ENCODE data around the gene AKT3.

AKT3 gene

GRCh38 chr1:243507001-243507671 is 342.9 kb downstream of the AKT3 start:
- no peak for DNase-seq (ENCODE audit: low spot score)

- DNase-seq (ENCODE audit: low spot score) = no peak
Observed at GRCh38 chr1:243505986-243506689, 343.9 kb downstream of the AKT3 start.

- no peak for DNase-seq (ENCODE audit: low spot score)
Observed at GRCh38 chr1:243503155-243503554, 346.9 kb downstream of the AKT3 start.

- DNase-seq (ENCODE audit: low spot score) = no peak
Observed at GRCh38 chr1:243501002-243501401, 349.0 kb downstream of the AKT3 start.

DNA sequence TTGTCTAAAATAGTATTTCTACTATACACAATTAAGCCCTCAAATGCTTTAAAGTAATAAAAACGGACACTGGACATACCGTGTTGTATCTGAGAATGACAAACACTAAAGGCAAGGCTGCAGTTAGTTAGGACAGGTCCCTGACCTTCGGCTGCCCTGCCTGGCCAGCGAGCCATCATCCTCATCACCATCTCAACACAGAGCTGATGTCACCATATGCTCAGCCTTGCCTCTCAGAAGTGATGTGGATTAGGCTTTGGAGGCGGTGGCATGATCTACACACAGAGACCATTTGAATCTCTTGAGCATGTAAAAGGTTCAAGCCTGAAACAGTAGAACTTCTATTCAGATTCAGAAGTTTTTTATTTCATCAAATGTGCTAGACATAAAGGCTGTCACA is 349.5 kb downstream of the AKT3 start:
- no peak for DNase-seq (ENCODE audit: low spot score)

DNA sequence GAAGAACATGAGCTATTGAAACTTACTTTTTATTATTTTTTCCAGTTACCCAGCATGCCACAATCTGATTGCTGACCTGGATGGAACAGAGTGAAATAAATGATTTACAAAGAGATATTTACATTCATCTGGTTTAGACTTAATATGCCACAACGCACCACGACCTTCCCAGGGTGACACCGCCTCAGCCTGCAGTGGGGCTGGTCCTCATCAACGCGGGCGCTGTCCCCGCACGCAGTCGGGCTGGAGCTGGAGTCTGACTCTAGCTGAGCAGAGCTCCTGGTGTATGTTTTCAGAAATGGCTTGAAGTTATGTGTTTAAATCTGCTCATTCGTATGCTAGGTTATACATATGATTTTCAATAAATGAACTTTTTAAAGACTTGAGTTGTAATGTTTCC is 350.3 kb downstream of the AKT3 start:
- DNase-seq (ENCODE audit: low spot score) = no peak

GRCh38 chr1:243499248-243499647 is 350.8 kb downstream of the AKT3 start:
- no peak for DNase-seq (ENCODE audit: low spot score)

DNA sequence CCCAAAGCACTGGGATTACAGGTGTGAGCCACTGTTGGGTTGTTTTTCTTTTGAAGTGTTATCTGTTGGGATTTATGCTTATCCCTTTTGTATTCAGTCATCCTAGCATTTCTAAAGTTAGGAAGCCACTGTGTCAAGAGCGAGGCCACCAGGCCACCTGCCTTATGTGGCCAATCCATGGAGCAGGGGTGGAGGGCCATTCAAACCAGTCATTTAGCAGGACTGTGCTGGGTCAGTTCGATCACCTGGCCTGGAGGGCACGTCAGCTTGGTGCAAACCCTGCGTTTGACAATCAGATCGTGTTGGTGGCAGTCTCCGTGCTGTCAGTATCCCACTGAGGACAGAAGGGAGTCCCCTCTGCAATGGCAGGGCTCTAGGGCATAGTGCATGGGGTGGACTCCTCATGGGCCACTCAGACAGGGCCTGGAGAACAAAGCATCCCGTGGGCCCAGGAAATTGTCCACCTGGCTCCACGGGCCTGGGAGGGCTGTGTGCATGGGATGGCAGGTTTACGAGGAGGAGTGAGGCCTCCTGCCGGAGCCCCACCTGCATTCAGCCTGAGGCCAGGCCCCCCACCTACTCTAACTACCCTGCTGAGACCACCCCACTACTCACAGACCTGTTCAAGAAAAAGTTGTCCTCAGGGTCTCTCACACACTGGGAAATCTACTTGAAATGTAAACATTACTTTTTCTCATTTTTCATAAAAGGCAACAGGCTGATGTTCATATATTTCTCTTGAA is 351.9 kb downstream of the AKT3 start:
- DNase-seq (ENCODE audit: low spot score) = no peak

DNA sequence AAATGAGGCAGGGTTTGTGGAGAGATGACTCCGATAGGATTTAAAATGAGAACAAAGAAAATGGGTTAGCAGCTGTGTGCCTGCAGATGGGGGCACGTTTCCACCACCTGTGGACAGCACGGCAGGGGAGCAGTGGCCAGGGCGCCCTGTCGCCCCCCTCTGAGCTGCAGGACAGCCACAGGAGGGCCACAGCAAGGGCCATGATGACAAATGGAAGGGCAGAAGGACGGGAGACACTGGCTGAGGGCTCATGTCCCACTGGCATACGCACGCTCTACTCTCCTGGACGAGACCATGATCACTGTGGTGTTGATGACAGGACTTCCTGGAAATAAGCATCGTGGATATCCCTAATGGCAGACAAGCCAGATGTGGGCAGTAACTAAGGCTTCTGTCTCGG is 353.2 kb downstream of the AKT3 start:
- DNase-seq (ENCODE audit: low spot score) = no peak

GRCh38 chr1:243496187-243496646 is 353.8 kb downstream of the AKT3 start:
- DNase-seq (ENCODE audit: low spot score) = no peak

DNA sequence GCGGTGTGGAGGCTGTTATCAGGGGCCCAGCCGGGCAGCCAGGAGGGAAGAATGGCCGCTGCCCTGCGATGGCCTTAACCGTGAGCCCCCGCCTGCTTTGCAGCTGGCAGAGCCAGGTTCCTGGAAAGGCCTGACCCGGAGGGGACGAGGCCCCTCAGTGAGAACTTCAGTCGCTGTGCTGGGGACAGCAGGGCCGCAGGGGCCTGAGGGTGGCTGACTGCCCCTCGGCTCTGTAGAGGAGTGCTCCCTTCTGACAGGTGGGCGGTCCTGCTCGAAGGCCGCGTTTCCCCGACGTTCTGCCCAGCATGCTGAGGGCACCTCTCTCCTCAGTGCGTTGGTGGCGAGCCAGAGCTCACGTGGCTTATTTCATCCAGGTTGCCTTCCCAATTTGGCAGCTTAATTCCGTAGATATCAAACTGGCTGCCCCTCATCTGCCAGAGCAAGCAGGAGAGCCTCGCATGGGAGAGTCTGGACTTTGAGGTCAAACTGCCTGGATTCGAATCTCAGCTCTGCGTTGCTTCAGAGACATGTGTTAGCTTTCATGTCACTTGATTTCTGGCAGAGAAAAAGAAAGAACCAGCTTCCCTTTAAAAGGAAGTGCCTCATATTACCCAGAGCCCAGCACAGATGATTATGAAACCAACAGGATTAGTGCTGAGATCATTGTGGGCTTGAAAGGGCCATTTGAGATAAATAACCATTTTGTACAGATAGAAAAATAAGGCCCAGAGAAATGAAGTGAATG is 354.4 kb downstream of the AKT3 start:
- no peak for DNase-seq (ENCODE audit: low spot score)

- DNase-seq (ENCODE audit: low spot score) = no peak
Observed at GRCh38 chr1:243494741-243495431, 355.2 kb downstream of the AKT3 start.

DNA sequence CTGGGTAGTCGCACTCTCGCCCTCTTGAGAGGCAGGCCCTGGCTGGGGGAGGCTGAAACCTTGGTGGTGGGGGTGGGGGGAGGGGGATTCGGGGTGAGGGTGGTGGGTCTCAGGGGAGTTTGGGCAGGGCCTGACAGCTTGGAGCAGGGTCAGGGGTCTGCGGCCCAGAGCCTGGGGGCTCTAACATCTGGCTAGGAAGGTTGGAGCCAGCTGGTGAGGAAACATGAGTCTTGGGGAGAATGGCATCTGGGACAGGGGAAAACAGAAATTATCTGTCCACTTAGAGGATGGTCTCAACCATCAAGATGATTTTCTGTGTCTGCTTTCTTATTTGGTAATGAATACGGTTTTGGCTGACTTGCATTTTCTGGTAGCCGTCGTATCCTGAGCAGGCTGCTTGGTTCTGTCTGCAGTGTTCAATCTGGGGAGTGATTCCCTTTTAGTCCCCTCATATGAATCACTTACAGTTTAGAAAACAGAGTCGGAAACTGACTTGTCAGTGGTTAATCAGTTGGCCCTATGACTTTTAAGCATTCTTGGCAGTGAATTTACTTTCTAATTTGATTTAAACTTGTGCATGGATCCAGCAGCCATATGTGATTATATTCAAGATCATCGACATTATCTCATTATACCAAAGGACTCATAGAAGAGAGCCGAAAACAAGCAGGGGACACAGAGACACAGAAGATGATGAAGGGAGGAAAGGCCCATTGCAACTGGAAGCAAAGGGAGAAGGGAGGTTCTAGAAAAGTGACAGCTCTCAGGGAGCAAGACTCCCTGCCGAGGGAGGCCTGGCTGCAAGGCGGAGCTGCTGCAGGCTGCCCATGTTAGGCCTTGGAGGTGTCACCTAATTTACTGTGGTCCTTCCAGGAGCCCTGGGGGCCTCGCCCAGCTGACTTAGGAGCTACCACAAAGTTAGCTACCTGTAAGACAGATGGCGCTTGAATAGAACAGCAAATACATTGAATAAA is 356.6 kb downstream of the AKT3 start:
- no peak for DNase-seq (ENCODE audit: low spot score)

DNA sequence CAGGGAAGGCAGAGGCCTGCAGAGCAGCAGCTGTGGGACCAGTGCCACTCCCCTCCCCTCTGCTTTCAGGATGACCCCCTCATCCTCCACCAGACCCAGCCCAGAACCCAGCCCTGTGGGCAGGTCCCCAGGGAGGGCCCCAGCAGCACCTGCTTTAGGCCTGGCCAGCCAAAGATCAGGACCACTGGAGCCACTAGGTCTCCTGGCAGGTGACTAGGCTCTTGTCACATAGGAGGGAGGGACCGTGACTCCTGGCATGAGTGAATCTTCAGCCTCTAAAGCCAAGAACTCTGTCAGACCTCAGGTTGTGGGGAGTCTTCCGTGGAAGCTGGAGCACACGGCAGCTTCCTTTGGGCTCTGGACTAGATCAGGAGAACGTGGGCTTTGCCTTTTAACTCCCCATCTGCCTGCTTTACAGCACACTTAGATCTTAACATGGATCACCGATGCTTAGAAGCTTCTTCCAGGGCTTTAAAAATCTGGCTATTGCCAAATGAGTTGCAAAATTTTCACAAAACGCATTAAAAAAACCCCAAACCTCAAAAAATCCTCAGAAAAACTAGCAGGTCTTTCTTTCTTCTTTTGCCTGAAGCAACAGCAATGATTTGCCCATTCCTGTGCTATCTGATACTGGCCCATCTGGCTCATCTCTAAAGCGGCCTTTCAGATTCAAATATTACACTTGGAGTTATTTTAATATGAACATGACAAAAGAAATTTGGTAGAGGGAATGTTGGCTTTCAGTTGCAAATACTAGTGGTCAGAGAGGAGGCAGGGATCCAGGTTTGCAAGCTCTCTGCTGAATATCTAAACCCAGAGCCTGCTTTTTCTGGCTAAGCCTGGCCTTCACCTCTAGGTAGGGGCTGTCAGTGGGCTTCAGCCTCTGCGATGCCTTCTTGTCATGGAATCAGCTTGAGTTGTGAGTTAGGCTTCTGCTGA is 359.0 kb downstream of the AKT3 start:
- DNase-seq (ENCODE audit: low spot score) = no peak

GRCh38 chr1:243489681-243490546 is 360.1 kb downstream of the AKT3 start:
- DNase-seq (ENCODE audit: low spot score) = no peak

DNA sequence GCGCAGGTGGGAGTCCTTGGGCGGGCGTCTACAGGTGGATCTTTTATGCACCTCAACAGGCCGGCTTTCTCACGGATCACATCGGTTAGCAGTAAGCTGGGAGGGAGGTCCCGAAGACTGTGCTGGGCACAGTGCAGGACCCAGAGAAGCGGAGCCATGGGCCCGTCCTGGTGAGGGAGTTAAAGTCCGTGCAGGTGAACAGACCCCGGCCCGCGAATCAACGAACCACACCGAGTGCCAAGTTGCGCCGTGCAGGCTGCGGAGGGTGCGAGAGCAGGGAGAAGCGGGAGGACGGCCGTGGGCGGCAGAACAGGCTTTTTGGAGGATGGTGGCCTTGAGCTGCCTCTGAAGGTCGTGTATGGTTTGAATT is 360.9 kb downstream of the AKT3 start:
- no peak for DNase-seq (ENCODE audit: low spot score)

DNA sequence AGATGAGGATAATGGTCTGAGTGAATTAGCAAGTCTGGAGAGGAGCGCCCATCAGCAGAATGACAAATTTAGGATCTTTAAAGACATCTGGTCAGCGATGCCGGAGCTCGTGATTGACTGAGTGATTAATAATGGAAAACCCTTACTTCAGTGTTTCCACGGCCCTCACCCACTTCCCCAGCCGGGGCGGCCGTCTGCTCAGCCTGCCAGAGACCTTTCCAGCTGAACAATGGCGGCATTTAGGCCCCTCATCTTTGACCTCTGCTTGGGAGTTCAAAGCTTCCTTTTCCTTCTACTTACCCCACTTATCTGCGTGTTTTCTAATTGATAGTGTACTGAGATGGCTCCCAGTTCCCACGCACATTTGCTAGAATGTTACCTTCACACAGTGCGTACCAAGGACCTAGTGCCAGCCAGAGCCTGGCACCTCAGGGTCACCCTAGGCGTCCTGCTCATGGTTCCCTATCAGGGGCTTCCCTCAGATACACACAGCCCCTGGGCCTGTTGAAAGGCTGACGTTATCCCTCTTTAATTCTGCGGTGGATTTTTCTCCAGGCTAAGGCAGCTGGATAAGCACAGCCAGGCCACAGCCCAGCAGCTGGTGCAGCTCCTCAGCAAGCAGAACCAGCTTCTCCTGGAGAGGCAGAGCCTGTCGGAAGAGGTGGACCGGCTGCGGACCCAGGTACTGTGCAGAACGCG is 361.4 kb downstream of the AKT3 start:
- DNase-seq (ENCODE audit: low spot score) = no peak

Measured in CD4-positive, alpha-beta T cell treated with Interleukin-6 at 100 ng/mL for 8 hours (primary cell).